Activated T-cell treated with anti-CD3 and anti-CD28 coated beads for 4 hours (primary cell): ENCODE data around the gene DPM2.
A peak's percentile ranks its signal among the peaks of the same experiment; 100 is the strongest.

Source experiments
- DNase-seq: peaks from one replicate; pipeline ENCODE4 v3.0.0-alpha.2; 2020

Gene DPM2

GRCh38 chr9:127934248-127934647 is 3.4 kb downstream of the DPM2 start:
- no peak for DNase-seq

GRCh38 chr9:127931092-127931881 is 6.4 kb downstream of the DPM2 start:
- no peak for DNase-seq

GRCh38 chr9:127930231-127931091 is 7.2 kb downstream of the DPM2 start, which contains the start of gene PIP5KL1:
Gene PIP5KL1 (minus strand): TSS chr9:127930777. CDS start chr9:127930752, 25 bp downstream.
- peak; percentile 54 for DNase-seq

- DNase-seq, result no peak
Measured at GRCh38 chr9:127929625-127929979, 8.1 kb downstream of the DPM2 start.

GRCh38 chr9:127928676-127929624 is 8.7 kb downstream of the DPM2 start:
- DNase-seq, result no peak

GRCh38 chr9:127927988-127928675 is 9.5 kb downstream of the DPM2 start:
- DNase-seq, result no peak

- DNase-seq, result peak; percentile 71
Measured at GRCh38 chr9:127927201-127927987, 10.3 kb downstream of the DPM2 start.

GRCh38 chr9:127926906-127927200 is 10.8 kb downstream of the DPM2 start:
- DNase-seq, result no peak

- no peak for DNase-seq
Measured at GRCh38 chr9:127925959-127926905, 11.4 kb downstream of the DPM2 start.

- DNase-seq, result no peak
Measured at GRCh38 chr9:127924736-127925444, 12.8 kb downstream of the DPM2 start.

GRCh38 chr9:127923771-127924170 is 13.9 kb downstream of the DPM2 start:
- no peak for DNase-seq

GRCh38 chr9:127923046-127923445 is 14.6 kb downstream of the DPM2 start:
- DNase-seq, result no peak

- DNase-seq, result peak; percentile 76
Measured at GRCh38 chr9:127921557-127922120, 16.0 kb downstream of the DPM2 start.

- no peak for DNase-seq
Measured at GRCh38 chr9:127920794-127921193, 16.9 kb downstream of the DPM2 start.

GRCh38 chr9:127919253-127919815 is 18.3 kb downstream of the DPM2 start:
- no peak for DNase-seq

- DNase-seq, result no peak
Measured at GRCh38 chr9:127918183-127919107, 19.2 kb downstream of the DPM2 start.

GRCh38 chr9:127917603-127918002 is 20.1 kb downstream of the DPM2 start:
- DNase-seq, result no peak
